ENCODE measurements around the gene PIK3CG.

The PIK3CG gene

DNA sequence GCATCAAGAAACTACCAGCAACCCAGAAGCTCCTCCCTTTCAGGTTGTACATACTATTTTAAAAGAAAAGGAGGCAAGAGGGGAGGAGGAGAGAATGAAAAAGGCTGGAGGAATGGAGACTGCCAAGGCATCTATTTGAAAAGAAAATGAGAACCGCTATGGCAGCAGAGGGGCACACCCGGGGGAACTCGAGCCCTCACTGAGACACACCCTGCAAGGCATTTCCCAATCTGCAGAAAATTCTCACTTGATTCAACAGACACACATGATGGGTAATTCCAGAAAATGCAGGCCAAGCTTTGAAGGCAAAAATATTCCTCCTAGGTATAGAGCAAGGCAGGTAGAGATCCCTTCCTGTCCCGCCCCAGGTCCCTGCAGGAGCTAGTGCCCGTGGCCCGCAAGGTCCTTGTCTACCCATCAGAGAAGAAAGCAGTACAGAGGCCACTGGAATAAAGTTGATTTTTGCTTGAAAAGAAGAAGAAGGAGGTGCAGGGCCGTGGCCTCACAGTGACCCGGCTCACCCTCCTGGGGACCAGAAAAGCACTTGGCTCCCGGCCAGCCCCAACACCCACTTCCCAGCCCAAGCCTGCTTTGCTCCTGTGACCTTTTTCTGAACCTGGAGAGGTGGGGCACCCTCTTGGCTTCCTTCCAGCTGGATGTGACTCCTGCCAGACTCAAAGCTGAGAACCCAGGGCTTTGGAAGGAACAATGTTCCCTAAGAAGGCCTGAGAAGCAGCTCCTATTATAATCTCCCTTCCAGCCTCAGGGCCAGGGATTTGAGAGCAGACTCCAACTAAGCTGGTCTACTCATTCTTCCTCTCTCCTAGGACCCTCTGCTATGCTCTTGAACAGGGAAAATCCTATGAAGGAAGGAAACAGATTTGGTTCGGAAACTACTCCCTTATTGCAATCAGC, 6.2 kb upstream of the PIK3CG start:
- no peak for DNase-seq

DNA sequence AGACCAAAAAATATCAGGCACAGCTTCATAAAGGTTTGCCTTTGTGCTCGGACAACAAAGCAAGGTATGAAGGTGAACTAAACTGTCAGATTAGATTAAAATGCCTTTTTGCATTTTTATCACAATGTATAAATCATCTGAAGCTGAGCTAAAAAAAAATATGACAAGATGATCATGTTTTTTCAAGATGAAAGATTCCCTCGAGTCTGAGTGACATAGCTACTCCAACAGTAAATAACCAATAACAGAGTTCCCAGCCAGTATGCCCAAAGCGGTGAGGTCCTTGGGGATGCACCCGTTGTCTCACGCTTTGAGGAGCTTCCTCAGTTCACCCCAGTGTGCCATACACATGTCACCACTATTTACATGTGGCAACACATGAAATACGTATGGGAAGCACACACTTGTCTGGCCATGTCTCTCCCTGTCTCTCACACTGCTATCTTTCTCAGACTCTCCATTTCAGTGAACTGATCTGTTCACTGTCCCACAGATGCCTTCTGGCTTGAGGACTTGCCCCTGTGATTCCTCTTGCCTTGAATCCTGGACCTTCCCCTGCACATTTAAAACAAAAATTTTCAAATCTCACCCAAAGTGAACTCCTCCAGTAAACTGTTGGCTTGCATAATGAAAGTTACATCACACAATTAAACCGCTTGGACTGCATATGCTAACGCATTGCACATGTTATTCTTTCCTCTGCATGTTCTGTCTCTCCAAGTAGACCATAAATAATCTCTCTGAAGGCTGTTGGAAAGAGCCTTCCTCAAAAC, 2.6 kb upstream of the PIK3CG start:
- no peak for DNase-seq

GRCh38 chr7:106863274-106863997, 1.6 kb upstream of the PIK3CG start:
- no peak for DNase-seq

GRCh38 chr7:106864298-106865081, 592 bp upstream of the PIK3CG start:
- DNase-seq, result no peak

DNA sequence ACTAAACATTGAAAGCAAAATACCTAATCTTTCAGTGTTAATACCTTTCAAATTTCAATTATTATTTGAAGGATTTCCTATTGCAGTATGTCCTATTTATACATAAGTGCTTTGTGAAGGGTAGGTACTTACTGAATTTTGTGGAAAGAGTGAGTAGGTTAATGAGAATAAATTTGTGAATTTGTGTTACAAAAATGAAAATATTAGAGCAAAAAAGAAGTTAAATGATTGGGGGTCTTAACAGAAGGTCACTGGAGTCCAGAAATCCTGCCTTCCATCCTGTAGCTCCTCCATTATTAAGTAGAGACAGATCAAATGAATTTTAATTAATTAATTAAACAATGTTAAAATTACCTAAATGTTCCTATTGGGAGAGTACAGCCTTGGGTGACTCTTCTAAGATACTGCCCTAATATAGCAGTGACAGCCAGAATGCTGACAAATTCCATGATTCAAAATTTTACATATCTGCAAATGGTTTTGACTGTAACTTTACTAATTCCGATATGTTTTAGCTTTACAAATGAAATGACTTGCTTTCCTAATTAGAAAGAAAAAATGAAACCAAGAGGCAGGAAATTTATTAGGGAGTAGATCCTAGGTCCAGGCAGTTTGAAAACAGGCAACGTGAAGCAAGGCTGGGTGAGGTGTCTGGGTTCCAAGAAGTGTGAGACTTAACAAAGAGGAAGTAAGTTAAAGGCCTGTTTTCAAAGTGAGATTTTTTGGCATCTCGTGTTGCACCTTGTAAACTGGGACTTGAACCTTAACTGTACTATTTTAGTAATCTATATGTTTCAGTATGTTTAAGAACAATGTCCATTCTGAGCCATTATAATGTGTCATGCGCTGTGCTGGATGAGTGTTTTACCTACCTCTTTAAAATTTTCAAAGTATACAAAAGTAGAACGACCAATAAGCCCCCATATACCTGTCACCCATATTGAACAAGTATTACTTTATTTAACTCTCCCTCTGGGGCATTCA, 1.5 kb downstream of the PIK3CG start:
- no peak for DNase-seq

GRCh38 chr7:106867641-106868351, 2.7 kb downstream of the PIK3CG start:
- DNase-seq, result no peak

- no peak for DNase-seq
Observed at GRCh38 chr7:106868364-106868763, 3.3 kb downstream of the PIK3CG start.

DNA sequence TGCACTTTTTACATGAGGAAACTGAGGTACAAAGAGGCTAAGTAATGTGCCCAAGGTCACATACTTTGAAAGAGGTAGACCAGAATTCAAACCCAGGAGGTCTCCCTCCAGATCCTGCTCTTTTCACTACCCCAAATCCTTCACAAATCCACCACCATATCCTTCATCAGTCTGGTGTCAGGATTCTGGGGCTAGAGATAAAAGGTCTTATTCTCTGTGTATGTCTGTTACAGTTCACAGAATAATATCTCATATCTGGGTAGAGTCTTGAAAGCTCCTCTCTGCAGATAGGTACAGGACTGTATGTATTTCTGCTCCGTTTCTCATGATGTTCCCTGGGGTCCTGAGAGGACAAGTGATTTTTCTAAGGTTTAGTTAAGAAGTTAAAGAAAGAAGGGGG, 4.9 kb downstream of the PIK3CG start:
- DNase-seq, result no peak

- DNase-seq, result no peak
Observed at GRCh38 chr7:106870528-106870927, 5.4 kb downstream of the PIK3CG start.

- DNase-seq, result no peak
Observed at GRCh38 chr7:106870983-106871410, 5.9 kb downstream of the PIK3CG start.

DNA sequence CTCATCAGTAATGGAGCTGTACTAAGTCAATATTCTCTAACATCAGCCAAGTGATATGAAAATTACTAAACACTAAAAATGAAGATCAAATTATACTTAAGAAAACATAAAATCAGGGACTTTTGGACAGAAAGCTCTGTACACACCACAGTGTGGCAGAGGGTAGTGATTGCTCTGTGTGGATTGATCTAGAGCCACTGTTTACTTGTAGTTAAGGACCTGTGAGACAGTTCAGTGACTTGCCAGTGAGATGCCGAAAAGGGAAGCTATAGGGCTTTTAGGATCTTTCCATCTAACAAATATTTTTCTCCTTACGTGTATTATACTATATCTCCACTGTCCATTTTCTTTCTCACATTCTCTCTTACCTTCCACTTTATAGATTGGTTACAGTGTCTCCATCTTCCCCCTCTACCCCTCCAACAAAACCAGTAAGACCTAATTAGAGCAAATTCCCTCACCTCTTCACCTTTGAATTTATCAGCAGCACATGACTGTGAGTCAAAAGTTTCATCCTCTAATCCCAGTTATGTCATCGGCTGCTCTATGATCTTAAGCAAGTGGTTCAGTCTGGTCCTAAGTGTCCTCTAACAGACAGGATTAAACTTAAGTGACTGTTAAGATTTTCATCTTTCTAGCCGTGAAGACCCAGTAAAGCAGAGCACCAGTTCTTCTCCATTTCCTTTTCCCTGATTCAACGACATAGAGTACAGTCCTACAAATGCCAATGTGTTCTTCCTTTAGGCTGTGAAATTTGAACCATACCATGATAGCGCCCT, 6.9 kb downstream of the PIK3CG start:
- DNase-seq, result no peak

- no peak for DNase-seq
Observed at GRCh38 chr7:106872763-106873162, 7.7 kb downstream of the PIK3CG start.

DNA sequence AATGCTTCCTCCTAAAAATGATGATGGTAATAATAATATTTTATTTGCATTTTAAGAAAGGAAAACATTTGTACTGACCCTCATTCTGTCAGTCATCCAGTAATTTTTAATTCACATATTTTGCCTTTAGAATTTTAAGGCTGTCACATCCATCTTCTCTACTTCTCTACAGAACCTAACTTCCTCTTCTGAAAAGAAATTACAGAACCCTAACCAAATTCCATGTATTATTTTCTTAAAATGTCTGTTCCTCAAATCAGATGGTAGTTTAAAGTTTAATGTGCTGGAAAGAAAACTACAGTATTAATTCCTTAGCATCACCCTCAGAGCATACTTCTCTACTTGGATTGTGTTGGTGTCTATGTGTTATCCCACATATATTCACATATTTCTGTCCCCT, 9.0 kb downstream of the PIK3CG start:
- DNase-seq, result no peak

DNA sequence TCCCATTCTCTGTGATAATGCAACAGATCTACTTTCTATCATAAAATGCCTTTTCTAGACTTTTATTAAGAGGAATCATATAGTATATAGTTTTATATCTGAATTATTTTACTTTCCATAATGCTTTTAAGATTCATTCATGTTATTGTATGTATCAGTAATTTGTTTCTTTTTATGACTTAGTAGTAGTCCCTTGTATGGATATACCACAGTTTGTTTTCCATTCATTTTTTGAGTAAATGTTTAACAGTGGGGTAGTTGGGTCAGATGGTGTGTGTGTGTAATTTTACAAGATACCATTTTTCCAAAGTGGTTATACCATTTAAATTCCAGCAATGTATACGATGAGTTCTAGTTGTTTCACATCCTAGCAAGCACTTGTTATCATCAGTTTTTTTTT, 10.4 kb downstream of the PIK3CG start:
- DNase-seq, result no peak

- DNase-seq, result no peak
Observed at GRCh38 chr7:106878748-106879439, 13.8 kb downstream of the PIK3CG start.

- DNase-seq, result no peak
Observed at GRCh38 chr7:106881984-106882383, 16.9 kb downstream of the PIK3CG start.

DNA sequence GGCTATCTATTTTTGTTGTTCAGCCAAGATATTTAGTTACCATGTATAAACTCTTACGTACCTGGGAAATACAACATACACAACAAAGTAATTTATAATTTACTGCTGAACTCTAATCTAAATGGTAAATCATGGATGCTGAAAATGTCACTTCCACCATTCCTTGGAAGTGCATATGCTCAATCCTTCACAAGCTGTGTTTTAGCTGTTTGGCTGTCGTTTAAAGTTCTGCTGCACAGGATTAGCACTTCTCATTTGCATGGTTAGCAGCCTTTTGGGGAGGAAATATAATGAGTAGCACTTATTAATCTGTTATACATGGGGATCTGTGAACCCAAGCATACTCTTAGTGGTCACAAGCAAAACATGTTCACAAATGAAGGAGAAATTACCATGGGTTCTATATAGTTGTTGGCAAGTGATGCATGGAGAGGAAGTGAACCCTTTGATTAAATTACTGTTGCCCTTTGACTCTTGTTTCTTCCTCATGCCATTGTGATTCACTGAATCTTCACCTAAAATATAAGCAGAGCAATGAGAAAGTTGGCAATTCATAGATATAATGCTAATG, 18.5 kb downstream of the PIK3CG start:
- DNase-seq, result no peak

GRCh38 chr7:106885652-106886051, 20.6 kb downstream of the PIK3CG start:
- no peak for DNase-seq

- DNase-seq, result no peak
Observed at GRCh38 chr7:106887421-106887820, 22.3 kb downstream of the PIK3CG start.

All from activated gamma-delta T cell treated with Interleukin-2 at 50 U/mL for 16 hours (primary cell).